Left hindlimb (tissue), 1 donor: ENCODE results near the gene APLP1.
"Not testable (repeated sequence)": the region's sequence is repeated elsewhere in the genome, so short reads cannot be mapped to it uniquely, and the experiment has no call there.

Experiments used
- DNase-seq: peaks from one replicate; pipeline ENCODE4 v3.0.0-alpha.2; 2018

Gene APLP1

GRCh38 chr19:35908010-35908441 lies 39.7 kb downstream of the APLP1 start, which contains the start of gene TYROBP:
TSS of gene TYROBP (minus strand) at chr19:35908295. CDS start at chr19:35908228, 67 bp downstream.
- no peak for DNase-seq

- peak; percentile 62 for DNase-seq
Measured at GRCh38 chr19:35908973-35909683, 40.8 kb downstream of the APLP1 start.

GRCh38 chr19:35909684-35910035 lies 41.3 kb downstream of the APLP1 start:
- no peak for DNase-seq

- DNase-seq: not testable (repeated sequence)
Measured at GRCh38 chr19:35910355-35910754, 42.0 kb downstream of the APLP1 start.

- no peak for DNase-seq
Measured at GRCh38 chr19:35911173-35911572, 42.8 kb downstream of the APLP1 start.

GRCh38 chr19:35911790-35912189 lies 43.4 kb downstream of the APLP1 start:
- DNase-seq: no peak

GRCh38 chr19:35913589-35913988 lies 45.2 kb downstream of the APLP1 start:
- DNase-seq: no peak

- no peak for DNase-seq
Measured at GRCh38 chr19:35915443-35915842, 47.1 kb downstream of the APLP1 start.

- no peak for DNase-seq
Measured at GRCh38 chr19:35919306-35919705, 50.9 kb downstream of the APLP1 start.

GRCh38 chr19:35921012-35921411 lies 52.6 kb downstream of the APLP1 start:
- DNase-seq: no peak

GRCh38 chr19:35925501-35925900 lies 57.1 kb downstream of the APLP1 start:
- no peak for DNase-seq

- DNase-seq: no peak
Measured at GRCh38 chr19:35928507-35928906, 60.1 kb downstream of the APLP1 start.
